Stimulated activated CD8-positive, alpha-beta memory T cell treated with anti-CD3 and anti-CD28 coated beads, Interleukin-2, amount 100 ng/mL, for 1 hour (primary cell): ENCODE results near the gene SEMA4B.
"Not testable (repeated sequence)": the region's sequence is repeated elsewhere in the genome, so short reads cannot be mapped to it uniquely, and the experiment has no call there.

Experiments
- DNase-seq, 2 donors: peaks; one replicate each; pipeline ENCODE4 v3.0.0-alpha.2; 2020; ENCODE audit warnings: low read depth in 2 of 2

Gene SEMA4B

GRCh38 chr15:90201130-90201943 lies at the start of gene SEMA4B:
TSS of gene SEMA4B (plus strand) at chr15:90201330. CDS start at chr15:90201579, 249 bp downstream.
- peak; percentile 42 to 55 for DNase-seq

GRCh38 chr15:90151989-90152645 lies 49.0 kb upstream of the SEMA4B start:
- no peak for DNase-seq

- no peak for DNase-seq
These were observed 47.5 kb upstream of the SEMA4B start for GRCh38 chr15:90153658-90154057.

GRCh38 chr15:90154246-90154645 lies 46.9 kb upstream of the SEMA4B start:
- no peak for DNase-seq

GRCh38 chr15:90154861-90155626 lies 46.1 kb upstream of the SEMA4B start:
- DNase-seq = no peak

GRCh38 chr15:90159213-90159612 lies 41.9 kb upstream of the SEMA4B start:
- no peak for DNase-seq

GRCh38 chr15:90160781-90161727 lies 40.1 kb upstream of the SEMA4B start:
- DNase-seq = no peak

- DNase-seq = no peak
These were observed 39.2 kb upstream of the SEMA4B start for GRCh38 chr15:90161950-90162361.

GRCh38 chr15:90162956-90163355 lies 38.2 kb upstream of the SEMA4B start:
- DNase-seq = no peak

GRCh38 chr15:90164239-90164638 lies 36.9 kb upstream of the SEMA4B start:
- not testable (repeated sequence) for DNase-seq

- no peak for DNase-seq
These were observed 36.0 kb upstream of the SEMA4B start for GRCh38 chr15:90165157-90165556.

- no peak for DNase-seq
These were observed 35.3 kb upstream of the SEMA4B start for GRCh38 chr15:90165659-90166489.

GRCh38 chr15:90167121-90167520 lies 34.0 kb upstream of the SEMA4B start:
- no peak for DNase-seq

- no peak for DNase-seq
These were observed 29.5 kb upstream of the SEMA4B start for GRCh38 chr15:90171623-90172022.

- no peak for DNase-seq
These were observed 27.8 kb upstream of the SEMA4B start for GRCh38 chr15:90173372-90173771.

GRCh38 chr15:90174140-90174875 lies 26.8 kb upstream of the SEMA4B start:
- DNase-seq = no peak

- no peak for DNase-seq
These were observed 24.1 kb upstream of the SEMA4B start for GRCh38 chr15:90177012-90177411.

- no peak for DNase-seq
These were observed 22.4 kb upstream of the SEMA4B start for GRCh38 chr15:90178468-90179435.
